IMR-90 (cell line): Measurements from ENCODE around the gene MSL3. TPM values are rescaled to one million over a fixed set of nuclear protein-coding genes. Genes with fewer than 3 reads are reported as not detected.

ENCODE experiments used
- polyA plus RNA-seq, 3 experiments: library from polyadenylated mRNA; depleted of rRNA; stranded (reverse); fragments of >200 nt; gene quantifications; 2 replicates each; pipeline ENCODE4 v1.2.3, GENCODE V29; 2012; ENCODE audit warnings: low replicate concordance in 1 of 3
- total RNA-seq: library from RNA; depleted of rRNA; stranded (reverse); fragments of >200 nt; gene quantifications from 2 replicates; pipeline ENCODE4 v1.2.3, GENCODE V29; 2012
- TF ChIP-seq, protein P1 (sequence below): conservative IDR thresholded peaks from 2 replicates; pipeline ENCODE4 v1.5.1; 2012; ENCODE audit warnings: mild to moderate bottlenecking, low read depth, low read length, improper control_type of control experiment

MSL3 gene
- total and polyA plus RNA-seq, 2 of the 4 experiments (the other 2 are of a cell fraction) = 19.6 to 21.3 TPM

DNA sequence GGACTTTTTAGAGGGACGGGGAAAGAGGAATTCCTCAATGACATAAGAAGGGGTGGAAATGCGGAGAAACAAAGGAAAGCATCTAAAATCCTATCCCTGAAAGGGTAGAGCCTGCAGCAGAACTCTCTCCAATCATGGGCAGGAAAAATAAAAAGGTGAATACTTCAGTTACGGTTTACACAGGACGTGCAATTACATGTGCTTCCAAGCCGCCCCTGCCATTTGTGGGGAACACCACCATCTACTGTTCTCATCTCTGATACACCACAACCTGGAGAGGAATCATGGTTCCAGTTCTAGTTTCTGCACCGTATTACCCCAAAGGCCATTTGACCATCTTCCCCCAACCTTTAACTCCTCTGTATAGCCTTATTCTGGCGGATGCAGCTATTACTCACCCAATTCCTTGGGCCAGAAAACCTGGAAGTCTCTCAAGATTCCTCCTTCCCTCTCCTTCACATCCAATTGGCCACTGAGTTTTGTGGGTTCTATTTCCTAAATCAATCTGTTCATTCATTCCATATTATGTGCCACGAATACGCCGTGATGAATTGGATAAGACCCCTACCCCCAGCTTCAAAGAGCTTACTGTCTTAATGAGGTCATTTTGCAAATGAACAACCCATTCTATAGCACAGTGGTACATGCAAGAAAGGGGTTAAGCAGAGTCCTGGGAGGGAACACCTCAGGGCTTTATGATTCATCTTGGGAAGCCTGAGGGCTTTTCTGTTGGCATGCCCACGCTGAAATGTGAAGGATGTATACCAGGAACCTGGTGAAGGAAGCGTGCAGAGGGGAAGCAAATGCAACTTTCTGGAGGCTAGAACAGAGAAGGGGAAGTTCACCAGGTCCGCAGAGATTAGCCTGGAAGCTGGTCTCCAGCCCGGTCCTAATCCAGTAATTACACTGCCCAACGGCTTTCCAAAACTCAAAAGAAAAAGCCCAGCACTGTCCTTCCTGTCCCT, 1.4 kb upstream of the MSL3 start (continued):
- TF ChIP-seq, protein P1, sequence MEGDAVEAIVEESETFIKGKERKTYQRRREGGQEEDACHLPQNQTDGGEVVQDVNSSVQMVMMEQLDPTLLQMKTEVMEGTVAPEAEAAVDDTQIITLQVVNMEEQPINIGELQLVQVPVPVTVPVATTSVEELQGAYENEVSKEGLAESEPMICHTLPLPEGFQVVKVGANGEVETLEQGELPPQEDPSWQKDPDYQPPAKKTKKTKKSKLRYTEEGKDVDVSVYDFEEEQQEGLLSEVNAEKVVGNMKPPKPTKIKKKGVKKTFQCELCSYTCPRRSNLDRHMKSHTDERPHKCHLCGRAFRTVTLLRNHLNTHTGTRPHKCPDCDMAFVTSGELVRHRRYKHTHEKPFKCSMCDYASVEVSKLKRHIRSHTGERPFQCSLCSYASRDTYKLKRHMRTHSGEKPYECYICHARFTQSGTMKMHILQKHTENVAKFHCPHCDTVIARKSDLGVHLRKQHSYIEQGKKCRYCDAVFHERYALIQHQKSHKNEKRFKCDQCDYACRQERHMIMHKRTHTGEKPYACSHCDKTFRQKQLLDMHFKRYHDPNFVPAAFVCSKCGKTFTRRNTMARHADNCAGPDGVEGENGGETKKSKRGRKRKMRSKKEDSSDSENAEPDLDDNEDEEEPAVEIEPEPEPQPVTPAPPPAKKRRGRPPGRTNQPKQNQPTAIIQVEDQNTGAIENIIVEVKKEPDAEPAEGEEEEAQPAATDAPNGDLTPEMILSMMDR = no peak
